ENCODE data around the gene GPR17. TPM values are rescaled to one million over a fixed set of nuclear protein-coding genes. Genes with fewer than 3 reads are reported as not detected.

Gene GPR17
- total and polyA plus RNA-seq, 2 donors (not counting 1 experiment from before 2014, with no cell fraction given) = not detected

- Histone ChIP-seq H3K4me2 (ENCODE audit: extremely low read depth, insufficient read depth, low read length) (no peak overlapping the region), H2AFZ (ENCODE audit: low read length) (no peak overlapping the region), H3K27me3 (ENCODE audit: control insufficient read depth, insufficient read depth, low read length) (no peaks in the 10 kb centered on the region), H3K9me3 (ENCODE audit: control insufficient read depth, insufficient read depth, low read depth, low read length) (no peaks in the 10 kb centered on the region), H3K36me3 (ENCODE audit: control insufficient read depth, insufficient read depth, low read length) (no peaks in the 10 kb centered on the region), H3K9ac (ENCODE audit: insufficient read depth, low read length) (no peak overlapping the region), H3K4me1 (ENCODE audit: control insufficient read depth, extremely low read depth, insufficient read depth, low read length) (no peaks in the 10 kb centered on the region), H3K27ac (ENCODE audit: insufficient read depth, low read length) (no peak overlapping the region), H4K20me1 (ENCODE audit: control insufficient read depth, extremely low read depth, insufficient read depth, low read length) (no peaks in the 10 kb centered on the region), H3K79me2 (ENCODE audit: control insufficient read depth, insufficient read depth, low read length) (no peaks in the 10 kb centered on the region), H3K4me3 (replicated peaks in 1 of 4; ENCODE audit: control extremely low read depth in 1 of 4, insufficient read depth in 1 of 4, low read depth in 3 of 4, low read length in 4 of 4) (no peak overlapping the region)
- TF ChIP-seq CTCF (conservative IDR thresholded peaks at IDR 0.05 in 1 of 2, IDR thresholded peaks at IDR 0.05 in 1 of 2; ENCODE audit: low read depth in 1 of 2, low read length in 2 of 2) (no peak), EZH2 (IDR thresholded peaks at IDR 0.05; ENCODE audit: low read length, missing control alignments) (no peak)
- no peak for DNase-seq (ENCODE audit: low read depth in 2 of 2)
These were observed 48.6 kb upstream of the GPR17 start for GRCh38 chr2:127597046-127597983.

GRCh38 chr2:127597984-127598380 is 48.0 kb upstream of the GPR17 start:
- Histone ChIP-seq H3K4me3 (replicated peaks in 1 of 4; ENCODE audit: control extremely low read depth in 1 of 4, insufficient read depth in 1 of 4, low read depth in 3 of 4, low read length in 4 of 4) (no peak overlapping the region), H3K79me2 (ENCODE audit: control insufficient read depth, insufficient read depth, low read length) (no peaks in the 10 kb centered on the region), H3K4me1 (ENCODE audit: control insufficient read depth, extremely low read depth, insufficient read depth, low read length) (no peaks in the 10 kb centered on the region), H3K9ac (ENCODE audit: insufficient read depth, low read length) (no peak overlapping the region), H2AFZ (ENCODE audit: low read length) (no peak overlapping the region), H3K27ac (ENCODE audit: insufficient read depth, low read length) (no peak overlapping the region), H3K9me3 (ENCODE audit: control insufficient read depth, insufficient read depth, low read depth, low read length) (no peaks in the 10 kb centered on the region), H3K36me3 (ENCODE audit: control insufficient read depth, insufficient read depth, low read length) (no peaks in the 10 kb centered on the region), H3K27me3 (ENCODE audit: control insufficient read depth, insufficient read depth, low read length) (no peaks in the 10 kb centered on the region), H3K4me2 (ENCODE audit: extremely low read depth, insufficient read depth, low read length) (no peak overlapping the region), H4K20me1 (ENCODE audit: control insufficient read depth, extremely low read depth, insufficient read depth, low read length) (no peaks in the 10 kb centered on the region)
- DNase-seq (ENCODE audit: low read depth in 2 of 2) = peak; percentile 2 to 73
- TF ChIP-seq CTCF (conservative IDR thresholded peaks at IDR 0.05 in 1 of 2, IDR thresholded peaks at IDR 0.05 in 1 of 2; ENCODE audit: low read depth in 1 of 2, low read length in 2 of 2) = no peak
- TF ChIP-seq EZH2 (IDR thresholded peaks at IDR 0.05; ENCODE audit: low read length, missing control alignments) = no peak

GRCh38 chr2:127598711-127599110 is 47.2 kb upstream of the GPR17 start:
- Histone ChIP-seq H3K9ac (ENCODE audit: insufficient read depth, low read length) (no peak overlapping the region), H2AFZ (ENCODE audit: low read length) (no peak overlapping the region), H3K79me2 (ENCODE audit: control insufficient read depth, insufficient read depth, low read length) (no peaks in the 10 kb centered on the region), H3K27me3 (ENCODE audit: control insufficient read depth, insufficient read depth, low read length) (no peaks in the 10 kb centered on the region), H3K4me3 (replicated peaks in 1 of 4; ENCODE audit: control extremely low read depth in 1 of 4, insufficient read depth in 1 of 4, low read depth in 3 of 4, low read length in 4 of 4) (no peak overlapping the region), H3K27ac (ENCODE audit: insufficient read depth, low read length) (no peak overlapping the region), H3K36me3 (ENCODE audit: control insufficient read depth, insufficient read depth, low read length) (no peaks in the 10 kb centered on the region), H3K4me2 (ENCODE audit: extremely low read depth, insufficient read depth, low read length) (no peak overlapping the region), H3K4me1 (ENCODE audit: control insufficient read depth, extremely low read depth, insufficient read depth, low read length) (no peaks in the 10 kb centered on the region), H3K9me3 (ENCODE audit: control insufficient read depth, insufficient read depth, low read depth, low read length) (no peaks in the 10 kb centered on the region), H4K20me1 (ENCODE audit: control insufficient read depth, extremely low read depth, insufficient read depth, low read length) (no peaks in the 10 kb centered on the region)
- DNase-seq (ENCODE audit: low read depth in 2 of 2) = peak in 1 of 2 donors; percentile 19
- TF ChIP-seq CTCF (conservative IDR thresholded peaks at IDR 0.05 in 1 of 2, IDR thresholded peaks at IDR 0.05 in 1 of 2; ENCODE audit: low read depth in 1 of 2, low read length in 2 of 2) (no peak), EZH2 (IDR thresholded peaks at IDR 0.05; ENCODE audit: low read length, missing control alignments) (no peak)
